Cortex of kidney (tissue), 1 donor: Measurements from ENCODE around the gene EARS2.
"Not testable (repeated sequence)": the region's sequence is repeated elsewhere in the genome, so short reads cannot be mapped to it uniquely, and the experiment has no call there.

Experiments used
- DNase-seq: peaks from one replicate; lab custom pipeline; 2025; lab: John Stamatoyannopoulos, UW

Gene EARS2

GRCh38 chr16:23567602-23568001 is 10.5 kb upstream of the EARS2 start:
- DNase-seq: no peak

DNA sequence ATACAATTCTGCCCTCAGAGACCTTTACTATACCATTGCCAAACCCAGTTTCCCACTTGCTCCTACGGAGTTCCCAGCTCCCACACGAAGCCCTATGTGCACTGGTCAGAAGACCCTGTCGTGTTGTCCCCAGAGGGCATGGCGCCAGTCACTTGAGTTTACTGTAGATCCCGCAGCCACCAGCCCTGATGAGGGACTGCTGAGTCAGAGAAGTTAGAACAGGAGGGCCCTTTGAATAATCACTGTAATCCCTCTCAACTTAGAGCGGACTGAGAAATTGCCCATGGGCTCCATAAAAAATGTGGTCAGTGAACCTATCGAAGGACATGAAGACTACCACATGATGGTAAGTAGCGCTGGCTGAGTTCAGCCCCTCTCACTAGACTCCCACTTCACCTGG is 9.6 kb upstream of the EARS2 start:
- DNase-seq: no peak

DNA sequence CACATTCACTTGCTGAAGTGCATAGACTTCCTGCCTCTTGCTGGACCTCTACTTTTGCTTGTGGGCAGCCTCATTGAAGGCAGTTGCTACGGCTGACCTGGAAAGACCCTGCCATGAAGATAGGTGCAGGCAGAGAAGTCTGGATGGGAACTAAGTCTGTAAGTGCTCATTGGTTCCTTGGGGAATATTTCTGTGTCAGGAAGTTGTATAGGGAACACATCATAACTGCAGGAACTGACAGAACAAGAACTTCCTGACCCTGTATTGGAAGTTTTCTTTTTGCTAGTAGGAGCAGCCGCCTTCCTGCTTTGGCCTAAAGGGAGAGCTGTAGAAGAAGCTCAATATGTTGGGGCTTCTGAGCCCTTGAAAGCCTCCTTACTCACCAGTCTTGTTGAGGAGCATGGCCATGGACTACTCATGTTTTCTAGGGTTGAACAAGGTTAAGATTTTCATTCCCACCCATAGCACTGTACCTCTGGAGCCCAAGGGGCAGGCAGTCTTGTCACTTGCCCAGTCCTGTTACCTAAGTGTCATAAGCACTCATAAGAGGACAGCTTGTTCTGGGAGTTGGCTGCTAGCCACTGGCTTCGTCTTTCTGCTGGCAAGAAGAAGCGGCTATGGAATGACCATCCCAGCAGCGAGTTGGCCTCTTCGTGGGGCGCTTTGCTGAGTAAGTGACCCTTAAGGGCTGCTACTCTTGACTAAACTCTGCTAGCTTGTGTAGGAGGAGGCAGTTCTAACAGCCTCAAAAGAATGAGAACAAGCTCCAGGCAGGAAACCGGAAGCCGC is 7.6 kb upstream of the EARS2 start:
- DNase-seq: no peak

GRCh38 chr16:23563186-23563585 is 6.0 kb upstream of the EARS2 start:
- DNase-seq: no peak

GRCh38 chr16:23562505-23562904 is 5.4 kb upstream of the EARS2 start:
- DNase-seq: no peak

DNA sequence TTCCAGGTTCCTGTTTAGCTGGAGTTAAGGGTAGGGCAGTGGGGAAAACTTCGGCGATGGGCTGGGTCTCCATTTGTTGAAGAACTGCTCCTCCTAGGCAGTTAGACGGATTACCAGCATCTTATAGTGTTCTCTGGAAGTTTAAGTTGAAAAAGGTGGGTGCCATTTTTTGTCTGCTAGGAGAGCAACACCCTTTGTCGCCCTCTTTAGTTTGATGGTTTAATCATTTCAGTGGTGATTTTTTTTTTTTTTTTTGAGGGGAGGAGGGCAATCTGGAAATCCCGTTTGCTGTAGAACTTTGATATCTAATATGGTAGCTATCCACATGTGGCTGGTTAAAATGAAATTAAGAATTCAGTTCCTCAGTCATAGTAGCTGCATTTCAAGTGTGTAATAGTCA is 4.4 kb upstream of the EARS2 start:
- DNase-seq: no peak

GRCh38 chr16:23557779-23558702 is 891 bp upstream of the EARS2 start:
- no peak for DNase-seq

DNA sequence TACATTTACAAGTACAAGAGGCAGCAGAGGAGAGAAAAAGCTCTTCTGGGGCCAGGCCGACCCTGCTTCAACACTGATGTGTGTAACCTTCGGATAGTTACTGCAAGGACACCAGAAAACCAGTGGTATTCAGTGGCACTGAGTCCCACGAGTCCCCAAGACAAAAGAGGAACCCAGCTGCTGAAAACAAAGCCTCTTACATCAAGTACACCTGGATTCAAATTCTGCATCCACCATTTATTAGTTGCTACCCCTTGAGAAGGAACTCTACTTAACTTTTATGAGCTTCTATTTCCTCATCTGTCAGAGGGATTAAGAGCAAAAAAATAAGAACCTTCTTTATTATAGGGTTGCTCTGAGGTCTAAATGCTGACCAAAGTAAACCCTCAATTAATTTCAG is 2.6 kb downstream of the EARS2 start:
- DNase-seq: no peak

DNA sequence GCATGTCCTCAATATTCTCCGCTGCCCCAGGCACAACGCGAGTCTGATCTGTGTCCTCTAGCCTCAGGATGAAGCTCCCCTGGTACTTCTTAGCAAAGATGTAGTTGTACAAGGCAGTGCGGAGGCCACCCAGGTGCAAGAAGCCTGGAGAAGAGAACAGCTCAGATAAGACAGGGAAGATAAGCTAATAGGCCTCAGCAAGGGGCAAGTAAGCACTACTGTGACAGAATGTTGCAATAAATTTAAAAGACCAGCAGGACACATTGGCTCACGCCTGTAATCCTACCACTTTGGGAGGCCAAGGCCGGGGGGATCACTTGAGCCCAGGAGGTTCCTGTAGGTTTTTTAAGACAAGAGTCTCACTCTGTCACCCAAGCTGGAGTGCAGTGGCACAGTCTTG is 5.0 kb downstream of the EARS2 start:
- DNase-seq: no peak

- no peak for DNase-seq
Measured at GRCh38 chr16:23549938-23550337, 7.2 kb downstream of the EARS2 start.

GRCh38 chr16:23544436-23544835 is 12.7 kb downstream of the EARS2 start:
- DNase-seq: no peak

DNA sequence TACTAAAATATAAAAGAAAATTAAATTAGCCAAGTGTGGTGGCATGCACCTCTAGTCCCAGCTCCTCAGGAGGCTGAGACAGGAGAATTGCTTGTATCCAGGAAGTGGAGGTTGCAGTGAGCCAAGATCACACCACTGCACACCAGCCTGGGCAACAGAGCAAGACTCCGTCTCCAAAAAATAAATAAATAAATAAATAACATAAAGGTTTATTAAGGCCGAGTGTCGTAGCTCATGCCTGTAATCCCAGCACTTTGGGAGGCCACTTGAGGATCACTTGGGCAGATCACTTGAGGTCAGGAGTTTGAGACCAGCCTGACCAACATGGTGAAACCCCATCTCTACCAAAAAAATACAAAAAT is 16.4 kb downstream of the EARS2 start:
- not testable (repeated sequence) for DNase-seq

- no peak for DNase-seq
Measured at GRCh38 chr16:23539984-23540816, 16.9 kb downstream of the EARS2 start.

DNA sequence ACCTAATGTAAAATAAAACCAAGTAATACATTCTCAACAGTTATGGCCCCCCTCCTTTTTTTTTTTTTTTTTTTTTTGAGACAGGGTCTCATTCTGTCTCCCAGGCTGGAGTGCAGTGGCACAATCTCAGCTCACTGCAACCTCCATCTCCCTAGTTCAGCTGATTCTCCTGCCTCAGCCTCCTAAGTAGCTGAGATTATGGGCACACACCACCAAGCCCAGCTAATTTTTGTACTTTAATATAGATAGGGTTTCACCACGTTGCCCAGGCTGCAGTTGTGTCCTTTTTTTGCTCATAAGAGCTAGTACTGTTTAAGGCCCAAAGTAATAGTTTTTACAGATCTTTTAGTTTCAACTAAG is 18.3 kb downstream of the EARS2 start:
- DNase-seq: no peak

GRCh38 chr16:23537390-23537789 is 19.8 kb downstream of the EARS2 start:
- no peak for DNase-seq

GRCh38 chr16:23535901-23536300 is 21.2 kb downstream of the EARS2 start:
- no peak for DNase-seq

- DNase-seq: no peak
Measured at GRCh38 chr16:23534868-23535860, 22.0 kb downstream of the EARS2 start.

DNA sequence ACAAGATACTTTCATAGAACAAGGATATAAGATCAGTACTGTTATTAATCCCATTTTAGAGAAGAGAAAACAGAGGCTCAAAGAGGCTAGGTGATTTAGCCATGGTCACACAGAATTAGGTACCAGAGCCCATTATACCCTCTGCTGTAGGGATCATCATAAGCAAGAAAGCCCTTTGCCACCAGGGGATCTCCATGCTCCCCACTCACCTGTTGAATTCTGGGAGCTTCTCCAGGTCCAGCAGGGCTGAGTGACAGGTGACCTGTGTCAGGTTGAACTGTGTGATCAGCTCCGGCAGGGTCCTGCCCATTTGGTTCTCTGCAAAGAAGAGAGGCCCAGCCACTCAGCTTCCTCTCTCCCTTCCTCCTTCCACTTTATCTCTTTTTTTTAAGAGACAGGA is 24.7 kb downstream of the EARS2 start:
- DNase-seq: no peak

GRCh38 chr16:23530062-23530461 is 27.1 kb downstream of the EARS2 start:
- DNase-seq: no peak

DNA sequence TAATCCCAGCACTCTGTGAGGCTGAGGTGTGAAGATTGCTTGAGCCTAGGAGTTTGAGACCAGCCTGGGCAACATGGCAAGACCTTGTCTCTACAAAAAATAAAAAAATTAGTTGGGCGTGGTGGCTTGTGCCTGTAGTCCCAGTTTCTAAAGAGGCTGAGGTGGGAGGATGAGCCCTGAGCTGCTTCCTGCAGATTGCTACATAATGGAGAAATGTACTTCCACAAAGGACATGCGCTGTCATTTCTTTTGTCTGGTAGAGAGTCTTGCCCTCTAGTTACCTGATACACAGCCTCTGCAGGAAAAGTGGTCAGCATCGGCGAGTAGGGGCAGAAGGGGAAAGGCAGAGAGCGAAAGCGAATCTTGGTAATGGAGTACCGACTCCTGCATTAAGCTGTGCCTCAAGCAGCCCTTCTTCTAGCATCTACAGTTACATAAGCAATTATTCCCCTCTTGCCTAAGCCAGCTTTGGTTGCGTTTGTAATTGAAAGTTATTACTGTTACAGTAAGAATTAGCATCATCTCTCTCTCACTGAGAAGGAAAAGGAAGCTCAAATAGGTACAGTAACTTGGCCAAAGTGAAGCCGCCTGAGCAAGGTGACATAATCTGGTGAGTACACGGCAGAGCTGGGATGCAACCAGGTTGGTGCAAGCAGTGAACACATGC is 28.4 kb downstream of the EARS2 start:
- DNase-seq: no peak
